Fibroblast of lung (primary cell): ENCODE results near the gene THSD7A. TPM values are rescaled to one million over a fixed set of nuclear protein-coding genes. Genes with fewer than 3 reads are reported as not detected.

ENCODE experiments used
- DNase-seq, 2 donors: peaks; one replicate each; pipeline versions ENCODE4 v3.0.0 to v3.0.0-alpha.2; 2010; ENCODE audit warnings: low read depth in 2 of 2
- H2AFZ ChIP-seq: 2 replicates; pipeline ENCODE4 v1.5.1; 2012; ENCODE audit warnings: low read length, control low read depth, inconsistent platforms
- H3K27ac ChIP-seq: 2 replicates; pipeline ENCODE4 v1.5.1; 2011; ENCODE audit warnings: low read length, control low read depth; ENCODE audit not compliant: insufficient read depth
- H3K27me3 ChIP-seq: 2 replicates; pipeline ENCODE4 v1.5.1; 2011; ENCODE audit warnings: mild to moderate bottlenecking, low read length; ENCODE audit not compliant: control insufficient read depth, insufficient read depth
- H3K36me3 ChIP-seq: 2 replicates; pipeline ENCODE4 v1.5.1; 2011; ENCODE audit warnings: low read length; ENCODE audit not compliant: control insufficient read depth, insufficient read depth
- H3K4me1 ChIP-seq: 2 replicates; pipeline ENCODE4 v1.5.1; 2011; ENCODE audit warnings: low read length; ENCODE audit not compliant: control insufficient read depth, insufficient read depth; ENCODE audit errors: extremely low read depth
- H3K4me2 ChIP-seq: 2 replicates; pipeline ENCODE4 v1.5.1; 2011; ENCODE audit warnings: low read length, control low read depth; ENCODE audit not compliant: insufficient read depth; ENCODE audit errors: extremely low read depth
- H3K4me3 ChIP-seq, 4 experiments: fragments of 200-600 bp in 1 of 4; sonication (generic) in 1 of 4; replicated peaks in 1 of 4; 2 replicates each; pipeline ENCODE4 v1.5.1; 2011 to 2016; ENCODE audit warnings: low read length in 4 of 4, low read depth in 3 of 4, mild to moderate bottlenecking in 3 of 4, control low read depth in 2 of 4, inconsistent platforms in 1 of 4, mixed read lengths in 1 of 4; ENCODE audit not compliant: insufficient read depth in 1 of 4; ENCODE audit errors: control extremely low read depth in 1 of 4
- H3K79me2 ChIP-seq: 2 replicates; pipeline ENCODE4 v1.5.1; 2012; ENCODE audit warnings: mild to moderate bottlenecking, low read length, inconsistent platforms; ENCODE audit not compliant: control insufficient read depth, insufficient read depth
- H3K9ac ChIP-seq: 2 replicates; pipeline ENCODE4 v1.5.1; 2011; ENCODE audit warnings: mild to moderate bottlenecking, low read length, control low read depth; ENCODE audit not compliant: insufficient read depth
- H3K9me3 ChIP-seq: 2 replicates; pipeline ENCODE4 v1.5.1; 2012; ENCODE audit warnings: low read depth, low read length; ENCODE audit not compliant: control insufficient read depth, insufficient read depth
- H4K20me1 ChIP-seq: 2 replicates; pipeline ENCODE4 v1.5.1; 2011; ENCODE audit warnings: low read length; ENCODE audit not compliant: control insufficient read depth, insufficient read depth; ENCODE audit errors: extremely low read depth
- EZH2 ChIP-seq: IDR thresholded peaks from 2 replicates; pipeline ENCODE4 v1.5.1; 2012; ENCODE audit warnings: low read length, control low read depth, mild to moderate bottlenecking; ENCODE audit errors: missing control alignments
- polyA plus RNA-seq, 2 donors: library from polyadenylated mRNA; depleted of rRNA in 1 of 2; stranded (reverse) in 1 of 2; unstranded in 1 of 2; fragments of >200 nt; gene quantifications; 2 replicates each; pipeline ENCODE4 v1.2.1, GENCODE V29; 2011 to 2012; ENCODE audit warnings: missing spikeins in 1 of 2
- total RNA-seq: library from RNA; depleted of rRNA; stranded (reverse); fragments of >200 nt; gene quantifications from 2 replicates; pipeline ENCODE4 v1.2.1, GENCODE V29; 2014
- TF ChIP-seq, protein P1 (sequence below), 2 donors: IDR thresholded peaks in 1 of 2; conservative IDR thresholded peaks in 1 of 2; 1 replicate in 1 of 2; 2 replicates in 1 of 2; pipeline ENCODE4 v1.5.1; 2011 to 2012; ENCODE audit warnings: low read length in 2 of 2, control low read depth in 1 of 2, inconsistent platforms in 1 of 2, low read depth in 1 of 2, mild to moderate bottlenecking in 1 of 2

The THSD7A gene
- total and polyA plus RNA-seq, 2 donors (not counting 1 experiment from before 2014, with no cell fraction given) = 0.02 to 0.83 TPM

DNA sequence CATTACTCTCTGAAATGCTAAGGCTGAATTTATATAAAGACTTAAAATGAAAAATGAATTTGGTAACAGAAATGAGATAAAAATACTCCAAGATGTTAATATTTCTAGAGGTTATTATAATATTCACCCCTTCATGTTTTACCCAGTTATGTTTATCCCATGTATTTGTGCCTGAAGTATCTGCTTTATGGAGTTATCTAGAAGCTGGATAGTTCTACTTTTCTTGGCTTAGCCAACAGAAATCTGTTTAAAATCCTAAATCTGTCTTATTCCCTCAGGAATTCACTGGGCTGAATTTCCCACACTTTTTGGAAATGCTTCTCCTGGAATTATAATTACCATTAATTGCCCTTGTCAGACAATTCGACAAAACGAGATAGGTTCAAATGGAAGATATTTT, 201.6 kb downstream of the THSD7A start:
- Histone ChIP-seq H3K4me2 (no peak overlapping the region), H3K27ac (no peak overlapping the region), H3K4me1 (no peaks in the 10 kb centered on the region), H3K9me3 (no peaks in the 10 kb centered on the region), H2AFZ (no peak overlapping the region), H4K20me1 (no peaks in the 10 kb centered on the region), H3K79me2 (no peaks in the 10 kb centered on the region), H3K4me3 (no peak overlapping the region), H3K9ac (no peak overlapping the region), H3K36me3 (no peaks in the 10 kb centered on the region), H3K27me3 (no peaks in the 10 kb centered on the region)
- no peak for TF ChIP-seq EZH2
- TF ChIP-seq, protein P1, sequence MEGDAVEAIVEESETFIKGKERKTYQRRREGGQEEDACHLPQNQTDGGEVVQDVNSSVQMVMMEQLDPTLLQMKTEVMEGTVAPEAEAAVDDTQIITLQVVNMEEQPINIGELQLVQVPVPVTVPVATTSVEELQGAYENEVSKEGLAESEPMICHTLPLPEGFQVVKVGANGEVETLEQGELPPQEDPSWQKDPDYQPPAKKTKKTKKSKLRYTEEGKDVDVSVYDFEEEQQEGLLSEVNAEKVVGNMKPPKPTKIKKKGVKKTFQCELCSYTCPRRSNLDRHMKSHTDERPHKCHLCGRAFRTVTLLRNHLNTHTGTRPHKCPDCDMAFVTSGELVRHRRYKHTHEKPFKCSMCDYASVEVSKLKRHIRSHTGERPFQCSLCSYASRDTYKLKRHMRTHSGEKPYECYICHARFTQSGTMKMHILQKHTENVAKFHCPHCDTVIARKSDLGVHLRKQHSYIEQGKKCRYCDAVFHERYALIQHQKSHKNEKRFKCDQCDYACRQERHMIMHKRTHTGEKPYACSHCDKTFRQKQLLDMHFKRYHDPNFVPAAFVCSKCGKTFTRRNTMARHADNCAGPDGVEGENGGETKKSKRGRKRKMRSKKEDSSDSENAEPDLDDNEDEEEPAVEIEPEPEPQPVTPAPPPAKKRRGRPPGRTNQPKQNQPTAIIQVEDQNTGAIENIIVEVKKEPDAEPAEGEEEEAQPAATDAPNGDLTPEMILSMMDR (conservative IDR thresholded peaks at IDR 0.05 in 1 of 2, IDR thresholded peaks at IDR 0.05 in 1 of 2; ENCODE audit: low read depth in 1 of 2, low read length in 2 of 2) = no peak
- DNase-seq = no peak

DNA sequence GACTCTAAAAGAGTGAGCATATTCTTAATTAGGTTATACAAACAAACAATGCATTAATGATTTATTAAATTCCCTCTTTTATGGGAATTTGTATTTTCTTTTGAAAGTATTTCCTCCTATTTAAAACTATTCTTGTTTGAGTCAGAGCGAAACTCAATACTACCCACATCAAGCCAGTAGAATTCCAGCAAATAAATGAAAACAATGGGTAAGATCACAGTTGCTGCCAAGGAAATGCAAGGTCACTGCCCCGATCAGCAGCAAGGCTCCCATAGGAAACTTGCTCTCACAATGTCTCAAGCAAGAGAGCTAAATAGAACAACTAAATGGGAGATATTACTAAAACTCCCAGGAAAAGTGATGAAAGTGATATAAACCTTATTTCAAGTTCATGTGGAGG, 206.3 kb downstream of the THSD7A start:
- Histone ChIP-seq H3K4me3 (no peak overlapping the region), H3K27ac (no peak overlapping the region), H3K27me3 (no peaks in the 10 kb centered on the region), H3K9ac (no peak overlapping the region), H3K4me1 (no peaks in the 10 kb centered on the region), H3K9me3 (no peaks in the 10 kb centered on the region), H4K20me1 (no peaks in the 10 kb centered on the region), H2AFZ (no peak overlapping the region), H3K4me2 (no peak overlapping the region), H3K79me2 (no peaks in the 10 kb centered on the region), H3K36me3 (no peaks in the 10 kb centered on the region)
- DNase-seq = peak; percentile 27
- TF ChIP-seq, protein P1 (conservative IDR thresholded peaks at IDR 0.05 in 1 of 2, IDR thresholded peaks at IDR 0.05 in 1 of 2; ENCODE audit: low read depth in 1 of 2, low read length in 2 of 2) = no peak
- TF ChIP-seq EZH2 = no peak

DNA sequence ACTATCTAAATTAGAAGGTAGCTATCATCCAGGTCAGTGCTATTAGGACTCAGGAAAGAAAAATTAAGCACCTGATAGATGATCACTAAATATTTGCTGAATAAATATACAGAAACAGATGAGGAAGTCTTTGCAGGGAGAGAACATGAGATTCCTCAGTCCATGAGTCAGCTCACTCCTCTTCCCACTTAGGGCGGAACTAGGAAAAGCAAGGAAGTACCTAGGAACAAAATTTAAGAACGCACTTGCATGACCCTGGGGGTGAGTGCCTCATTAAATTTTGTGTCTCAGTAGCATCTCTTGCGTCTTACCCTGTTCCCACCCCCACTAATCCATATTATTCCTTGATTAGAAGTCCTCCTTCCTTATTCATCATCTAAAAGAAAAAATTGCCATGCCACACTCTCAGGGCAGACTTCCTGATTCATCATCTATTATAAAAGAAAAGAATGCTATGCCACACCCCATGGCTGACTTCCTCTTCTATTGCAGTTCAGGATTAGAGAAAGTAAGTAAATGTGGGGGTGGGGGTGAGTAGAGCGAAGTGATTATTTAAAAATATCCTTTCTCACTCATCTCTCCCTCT, 208.8 kb downstream of the THSD7A start:
- Histone ChIP-seq H3K27ac (no peak overlapping the region), H3K9ac (no peak overlapping the region), H4K20me1 (no peaks in the 10 kb centered on the region), H3K9me3 (no peaks in the 10 kb centered on the region), H3K36me3 (no peaks in the 10 kb centered on the region), H2AFZ (no peak overlapping the region), H3K27me3 (no peaks in the 10 kb centered on the region), H3K4me1 (no peaks in the 10 kb centered on the region), H3K79me2 (no peaks in the 10 kb centered on the region), H3K4me2 (no peak overlapping the region), H3K4me3 (no peak overlapping the region)
- no peak for TF ChIP-seq EZH2
- TF ChIP-seq, protein P1 (conservative IDR thresholded peaks at IDR 0.05 in 1 of 2, IDR thresholded peaks at IDR 0.05 in 1 of 2; ENCODE audit: low read depth in 1 of 2, low read length in 2 of 2) = no peak
- peak in 1 of 2 donors; percentile 15 for DNase-seq
